Measurements from ENCODE around the gene IL10RB. TPM values are rescaled to one million over a fixed set of nuclear protein-coding genes. Genes with fewer than 3 reads are reported as not detected.

The IL10RB gene
- total and polyA plus RNA-seq, 10 donors, result 25.4 to 89.7 (median 55.3) TPM

DNA sequence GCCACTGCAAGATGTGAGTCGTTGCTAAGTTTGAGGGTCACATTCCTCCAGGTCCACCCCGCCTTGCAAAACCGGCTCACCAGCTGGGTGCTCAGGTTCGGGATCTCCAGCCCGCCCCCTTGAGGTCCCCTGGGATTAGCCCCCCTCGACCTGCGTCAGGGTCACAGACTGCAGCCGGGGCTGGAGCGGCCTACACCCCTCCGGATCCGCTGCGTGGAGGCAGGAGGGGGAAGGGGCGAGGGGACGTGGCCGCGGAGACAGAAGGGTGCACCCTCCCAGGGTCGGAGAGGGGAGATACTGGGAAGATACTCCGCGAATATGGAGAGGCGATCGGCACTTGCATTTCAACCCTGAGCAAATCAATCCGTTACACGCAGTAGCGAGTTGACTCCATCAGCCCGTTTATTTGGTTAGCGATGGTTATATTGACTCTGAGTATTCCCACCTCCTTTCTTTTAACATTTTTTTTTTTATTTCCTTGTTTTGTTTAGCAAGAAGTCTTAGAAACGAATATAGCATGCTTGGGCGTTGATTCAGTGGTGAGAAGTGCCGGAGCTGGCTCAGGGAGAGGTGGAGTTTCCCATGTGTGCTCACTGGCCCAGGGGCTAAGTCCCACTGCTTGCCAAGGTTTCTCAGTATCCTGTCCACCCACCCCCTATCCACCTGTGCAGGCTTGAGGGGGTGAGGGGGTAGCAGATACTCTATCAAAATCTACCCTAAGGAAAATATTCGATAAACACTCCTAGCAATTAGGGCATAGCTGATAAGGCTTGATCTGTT lies 35.4 kb upstream of the IL10RB start:
- H3K27ac ChIP-seq, result peak overlapping the region; percentile 97 to 100 (median 99)
- 2% methylated on average over 23 to 30 of the region's 30 CpGs for WGBS, 5 donors
- H3K4me3 ChIP-seq, result peak overlapping the region; percentile 91 to 97 (median 94)
- peaks cover 0 to 11% (median 0%) of the 10 kb centered on the region in 6 donors for H3K36me3 ChIP-seq
- H3K9me3 ChIP-seq, result no peaks in the 10 kb centered on the region
- no peak for TF ChIP-seq POLR2A (IDR thresholded peaks at IDR 0.05)
- TF ChIP-seq POLR2AphosphoS5 (IDR thresholded peaks at IDR 0.05), result peak; percentile 61 to 86 (median 85)
- TF ChIP-seq, protein P1, sequence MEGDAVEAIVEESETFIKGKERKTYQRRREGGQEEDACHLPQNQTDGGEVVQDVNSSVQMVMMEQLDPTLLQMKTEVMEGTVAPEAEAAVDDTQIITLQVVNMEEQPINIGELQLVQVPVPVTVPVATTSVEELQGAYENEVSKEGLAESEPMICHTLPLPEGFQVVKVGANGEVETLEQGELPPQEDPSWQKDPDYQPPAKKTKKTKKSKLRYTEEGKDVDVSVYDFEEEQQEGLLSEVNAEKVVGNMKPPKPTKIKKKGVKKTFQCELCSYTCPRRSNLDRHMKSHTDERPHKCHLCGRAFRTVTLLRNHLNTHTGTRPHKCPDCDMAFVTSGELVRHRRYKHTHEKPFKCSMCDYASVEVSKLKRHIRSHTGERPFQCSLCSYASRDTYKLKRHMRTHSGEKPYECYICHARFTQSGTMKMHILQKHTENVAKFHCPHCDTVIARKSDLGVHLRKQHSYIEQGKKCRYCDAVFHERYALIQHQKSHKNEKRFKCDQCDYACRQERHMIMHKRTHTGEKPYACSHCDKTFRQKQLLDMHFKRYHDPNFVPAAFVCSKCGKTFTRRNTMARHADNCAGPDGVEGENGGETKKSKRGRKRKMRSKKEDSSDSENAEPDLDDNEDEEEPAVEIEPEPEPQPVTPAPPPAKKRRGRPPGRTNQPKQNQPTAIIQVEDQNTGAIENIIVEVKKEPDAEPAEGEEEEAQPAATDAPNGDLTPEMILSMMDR (IDR thresholded peaks at IDR 0.05 in 8 of 11, conservative IDR thresholded peaks at IDR 0.05 in 3 of 11), result peak in 5 of 11 experiments; percentile 11 to 29 (median 18)
- intact Hi-C loops (cut with DNase I; ENCODE audit: low total_unique reads), result no loop called here
- no peaks in the 10 kb centered on the region for H3K27me3 ChIP-seq (replicated peaks in 1 of 7)
- DNase-seq, result peak; percentile 92
- H3K4me1 ChIP-seq, result peaks cover 30 to 73% (median 58%) of the 10 kb centered on the region in 6 donors

DNA sequence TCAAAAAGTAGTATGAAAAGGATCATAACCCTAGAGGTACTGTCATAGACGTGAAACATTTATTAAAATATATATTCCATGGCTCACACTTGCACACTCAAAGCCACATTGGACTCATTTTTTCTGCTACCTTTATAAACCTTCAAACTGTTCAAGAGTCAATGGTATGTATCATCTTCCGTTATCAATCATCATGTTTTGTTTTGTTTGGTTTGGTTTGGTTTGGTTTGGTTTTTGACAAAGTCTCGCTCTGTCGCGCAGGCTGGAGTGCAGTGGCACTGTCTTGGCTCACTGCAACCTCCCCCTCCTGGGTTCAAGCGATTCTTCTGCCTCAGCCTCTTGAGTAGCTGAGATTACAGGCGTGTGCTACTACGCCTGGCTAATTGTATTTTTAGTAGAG lies 34.6 kb upstream of the IL10RB start:
- no peaks in the 10 kb centered on the region for H3K9me3 ChIP-seq
- H3K4me1 ChIP-seq, result peaks cover 30 to 81% (median 66%) of the 10 kb centered on the region in 6 donors
- H3K27me3 ChIP-seq (replicated peaks in 1 of 7), result no peaks in the 10 kb centered on the region
- H3K27ac ChIP-seq, result peak overlapping the region in 7 of 8 donors; percentile 97 to 100 (median 99)
- peak overlapping the region; percentile 1 to 97 (median 94) for H3K4me3 ChIP-seq
- peak in 2 of 3 donors; percentile 11 to 19 for TF ChIP-seq POLR2AphosphoS5 (IDR thresholded peaks at IDR 0.05)
- TF ChIP-seq, protein P1 (IDR thresholded peaks at IDR 0.05 in 8 of 11, conservative IDR thresholded peaks at IDR 0.05 in 3 of 11), result no peak
- no peak for TF ChIP-seq POLR2A (IDR thresholded peaks at IDR 0.05)
- H3K36me3 ChIP-seq, result peaks cover 0 to 16% (median 0%) of the 10 kb centered on the region in 6 donors
- no peak for DNase-seq
- WGBS, 5 donors, result 37 to 62% (median 52%) methylated on average over 8 of the region's 8 CpGs
- intact Hi-C loops (cut with DNase I; ENCODE audit: low total_unique reads), result no loop called here

DNA sequence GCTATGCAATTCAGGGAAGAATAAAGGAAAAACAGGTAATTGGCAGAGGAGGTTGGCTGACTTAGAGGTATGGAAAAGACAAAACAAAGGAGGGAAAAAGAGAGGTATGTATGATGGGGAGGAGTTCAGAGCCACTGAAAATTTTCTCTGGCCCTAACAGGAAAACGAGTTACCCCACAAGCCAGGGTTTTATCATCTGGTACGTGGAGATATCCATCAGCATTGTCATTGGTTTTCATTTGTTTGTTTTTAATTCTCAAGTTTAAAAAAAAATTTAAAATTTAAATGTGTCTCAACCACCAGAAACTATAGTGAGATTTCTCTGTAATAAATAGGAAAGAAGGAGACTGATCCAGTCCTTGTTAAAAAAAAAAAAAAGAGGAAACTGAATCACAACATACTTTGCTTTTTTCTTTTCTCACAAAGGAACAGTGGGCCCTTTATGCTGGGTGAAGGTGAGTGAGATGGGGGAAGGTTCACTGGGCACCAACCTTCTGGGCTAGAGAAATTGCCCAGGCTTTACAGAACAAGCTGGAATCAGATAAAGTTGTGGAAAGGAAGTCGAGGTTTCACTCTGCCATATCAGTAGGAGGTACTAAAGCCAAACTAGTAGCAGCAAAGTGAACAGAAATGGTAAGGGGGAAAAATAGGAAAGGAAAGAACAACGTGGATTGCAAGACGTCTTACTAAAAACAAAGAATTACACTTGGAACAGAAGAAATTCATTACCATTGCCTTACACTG lies 33.7 kb upstream of the IL10RB start:
- H3K4me3 ChIP-seq, result peak overlapping the region in 7 of 8 donors; percentile 8 to 97 (median 93)
- no peaks in the 10 kb centered on the region for H3K27me3 ChIP-seq (replicated peaks in 1 of 7)
- TF ChIP-seq, protein P1 (IDR thresholded peaks at IDR 0.05 in 8 of 11, conservative IDR thresholded peaks at IDR 0.05 in 3 of 11), result no peak
- TF ChIP-seq POLR2AphosphoS5 (IDR thresholded peaks at IDR 0.05) (no peak), POLR2A (IDR thresholded peaks at IDR 0.05) (no peak)
- intact Hi-C loops (cut with DNase I; ENCODE audit: low total_unique reads), result no loop called here
- peaks cover 36 to 89% (median 73%) of the 10 kb centered on the region in 6 donors for H3K4me1 ChIP-seq
- 21 to 37% (median 34%) methylated on average over 5 of the region's 5 CpGs for WGBS, 5 donors
- DNase-seq, result no peak
- H3K9me3 ChIP-seq, result no peaks in the 10 kb centered on the region
- H3K36me3 ChIP-seq, result peaks cover 0 to 24% (median 0%) of the 10 kb centered on the region in 6 donors
- peak overlapping the region; percentile 17 to 100 (median 99) for H3K27ac ChIP-seq

Measured in spleen (tissue), 11 donors.